K562 (cell line): ENCODE measurements around the gene HOXB6.

ENCODE experiments used
- CHD7 ChIP-seq: fragments of 200-600 bp; sonication (generic); IDR thresholded peaks from one replicate; pipeline ENCODE4 v1.6.1; 2012; ENCODE audit warnings: mild to moderate bottlenecking, low read depth, low read length, inconsistent platforms
- FOS ChIP-seq: IDR thresholded peaks from 3 replicates; pipeline ENCODE4 v1.6.1; 2011; ENCODE audit not compliant: insufficient read length; ENCODE audit errors: extremely low read depth
- FOXK1 ChIP-seq: sonication (generic); formaldehyde crosslinking; IDR thresholded peaks from 2 replicates; pipeline ENCODE4 v1.8.0; 2022; ENCODE audit warnings: missing genetic modification reagents, mild to moderate bottlenecking, borderline replicate concordance
- HCFC1 ChIP-seq: IDR thresholded peaks from 2 replicates; pipeline ENCODE4 v1.6.1; 2012; ENCODE audit warnings: low read depth, low read length, improper control_type of control experiment
- HDAC1 ChIP-seq, 2 experiments: fragments of 450-650 bp; IDR thresholded peaks; 2 replicates each; pipeline ENCODE4 v1.6.1; 2016 to 2017; ENCODE audit warnings: inconsistent platforms in 1 of 2, mild to moderate bottlenecking in 1 of 2, moderate library complexity in 1 of 2
- KLF1 ChIP-seq: fragments of 450-650 bp; IDR thresholded peaks from 2 replicates; pipeline ENCODE4 v1.6.1; 2016; ENCODE audit warnings: missing genetic modification characterization, missing compliant biosample characterization
- RFX5 ChIP-seq: IDR thresholded peaks from 2 replicates; pipeline ENCODE4 v1.6.1; 2011; ENCODE audit warnings: low read depth, mild to moderate bottlenecking, improper control_type of control experiment, low read length
- SMAD2 ChIP-seq: fragments of 150-350 bp; IDR thresholded peaks from 2 replicates; pipeline ENCODE4 v1.6.1; 2014; ENCODE audit warnings: low read depth, mild to moderate bottlenecking, low read length
- SNRNP70 ChIP-seq: fragments of 200-400 bp; formaldehyde crosslinking; optimal IDR thresholded peaks from 2 replicates; pipeline ENCODE3; 2017; ENCODE audit warnings: low read depth, low read length
- ZBTB33 ChIP-seq: sonication (generic); formaldehyde crosslinking; IDR thresholded peaks from 2 replicates; pipeline ENCODE4 v1.8.1; 2023; ENCODE audit warnings: mild to moderate bottlenecking, missing genetic modification reagents
- ZKSCAN1 ChIP-seq: fragments of 150-350 bp; IDR thresholded peaks from 2 replicates; pipeline ENCODE4 v1.6.1; 2016; ENCODE audit warnings: low read depth, low read length
- ZNF212 ChIP-seq: fragments of 450-650 bp; formaldehyde crosslinking; IDR thresholded peaks from 2 replicates; pipeline ENCODE4 v1.4.0; 2020; ENCODE audit warnings: mild to moderate bottlenecking
- ZNF766 ChIP-seq: fragments of 200-800 bp; sonication (Bioruptor generic); conservative IDR thresholded peaks from 2 replicates; pipeline ENCODE4 v1.6.1; 2016; ENCODE audit warnings: missing genetic modification characterization, missing compliant biosample characterization
- ZNF780A ChIP-seq: fragments of 250-450 bp; sonication (Bioruptor Pico); IDR thresholded peaks from 2 replicates; pipeline ENCODE4 v1.5.0; 2021; ENCODE audit warnings: mild to moderate bottlenecking

GRCh38 chr17:48588074-48588415 is 16.7 kb downstream of the HOXB6 start:
- TF ChIP-seq SMAD2, result no peak
- TF ChIP-seq ZNF212 (CRISPR knock-in tag), result no peak
- TF ChIP-seq ZKSCAN1, result no peak
- no peak for TF ChIP-seq ZNF766
- no peak for TF ChIP-seq ZBTB33 (CRISPR knock-in tag)
- TF ChIP-seq RFX5, result no peak
- no peak for TF ChIP-seq SNRNP70
- no peak for TF ChIP-seq HDAC1 (IDR thresholded peaks at IDR 0.05)
- no peak for TF ChIP-seq FOS
- no peak for TF ChIP-seq KLF1 (tag)
- TF ChIP-seq ZNF780A, result no peak
- TF ChIP-seq CHD7, result no peak
- TF ChIP-seq HCFC1, result no peak
- TF ChIP-seq FOXK1 (CRISPR knock-in tag), result no peak
